Gastroesophageal sphincter (tissue), 3 donors: ENCODE results near the gene GRM4.

Source experiments
- CTCF ChIP-seq, 4 experiments: fragments of 200-600 bp in 2 of 4; fragments of 450-650 bp in 2 of 4; sonication (generic) in 1 of 4; IDR thresholded peaks; one replicate each; pipeline ENCODE4 v1.5.1; 2017 to 2019; ENCODE audit warnings: antibody characterized with exemption in 4 of 4, mild to moderate bottlenecking in 2 of 4, moderate library complexity in 2 of 4
- POLR2A ChIP-seq, 2 donors: fragments of 450-650 bp; IDR thresholded peaks; one replicate each; pipeline ENCODE4 v1.6.1; 2017; ENCODE audit warnings: antibody characterized with exemption in 2 of 2, mild to moderate bottlenecking in 2 of 2, moderate library complexity in 1 of 2
- POLR2AphosphoS5 ChIP-seq: sonication (generic); formaldehyde crosslinking; IDR thresholded peaks from one replicate; pipeline ENCODE4 v1.6.1; 2017; ENCODE audit warnings: antibody characterized with exemption

- TF ChIP-seq POLR2A (IDR thresholded peaks at IDR 0.05): no peak
- TF ChIP-seq CTCF (IDR thresholded peaks at IDR 0.05): no peak
- TF ChIP-seq POLR2AphosphoS5: no peak
Observed at GRCh38 chr6:34092631-34093030, 53.3 kb downstream of the GRM4 start.
